HuH-7 (cell line): ENCODE results near the gene FEM1C.

Source experiments
- DNase-seq: peaks from one replicate; pipeline ENCODE4 v3.0.0; 2011; ENCODE audit warnings: low spot score

FEM1C gene

GRCh38 chr5:115475788-115476187 is 68.8 kb downstream of the FEM1C start:
- no peak for DNase-seq

GRCh38 chr5:115472271-115473025 is 72.1 kb downstream of the FEM1C start:
- no peak for DNase-seq

GRCh38 chr5:115471345-115472063 is 73.1 kb downstream of the FEM1C start:
- no peak for DNase-seq

- no peak for DNase-seq
These were observed 73.7 kb downstream of the FEM1C start for GRCh38 chr5:115470921-115471320.
